HepG2 (cell line): ENCODE results near the gene WWC1. TPM values are rescaled to one million over a fixed set of nuclear protein-coding genes. Genes with fewer than 3 reads are reported as not detected.

Experiments
- ATAC-seq: fragments of 200-7000 bp; cut with Tn5 transposase; 3 replicates; pipeline ENCODE4 v1.9.1; 2020; ENCODE audit warnings: mild to moderate bottlenecking, moderate library complexity
- BruUV-seq: library from RNA; stranded (reverse); fragments of 400-500 nt; replicated peaks from 2 replicates; lab custom pipeline; 2021; lab: Mats Ljungman, UMichigan
- CTCF ChIA-PET: fragments of 300-600 bp; formaldehyde crosslinking; extraction: SDS; loops from one replicate; lab custom pipeline; 2021; ENCODE audit warnings: low total read pairs, inconsistent platforms, low intra/inter-chr PET ratio; lab: Yijun Ruan, JAX
- POLR2A ChIA-PET: fragments of 350-600 bp; sonication (Branson Sonifier 250); formaldehyde crosslinking; loops from one replicate; lab custom pipeline; 2020; ENCODE audit warnings: antibody characterized with exemption, inconsistent platforms; lab: Yijun Ruan, JAX
- DNase-seq: peaks from one replicate; pipeline ENCODE4 v3.0.0-alpha.2; 2015; ENCODE audit warnings: low spot score
- FAIRE-seq: peaks from 3 replicates; lab custom pipeline; 2011; peaks lifted over from hg19 to GRCh38; lab: Jason Lieb, UNC
- H2AFZ ChIP-seq: one replicate; pipeline ENCODE4 v1.6.1; 2011; ENCODE audit warnings: low read length, inconsistent platforms
- H3K27ac ChIP-seq: fragments of 300-600 bp; 3 replicates; pipeline ENCODE4 v1.8.0; 2011; ENCODE audit warnings: mixed run types, mild to moderate bottlenecking, mixed read lengths, low read length, inconsistent platforms; ENCODE audit not compliant: insufficient read depth; ENCODE audit errors: extremely low read length
- H3K27me3 ChIP-seq, 2 experiments: fragments of 200-600 bp in 1 of 2; 2 replicates in 1 of 2; 3 replicates in 1 of 2; pipeline versions ENCODE4 v1.6.0 to v1.8.0; 2011; ENCODE audit warnings: low read length in 2 of 2, mild to moderate bottlenecking in 2 of 2, moderate library complexity in 2 of 2, inconsistent platforms in 1 of 2; ENCODE audit not compliant: insufficient read depth in 2 of 2, control insufficient read depth in 1 of 2
- H3K36me3 ChIP-seq, 2 experiments: fragments of 200-600 bp in 1 of 2; replicated peaks in 1 of 2; 2 replicates in 1 of 2; 3 replicates in 1 of 2; pipeline versions ENCODE4 v1.5.1 to v1.8.0; 2011; ENCODE audit warnings: low read length in 2 of 2, inconsistent platforms in 1 of 2; ENCODE audit not compliant: insufficient read depth in 2 of 2, control insufficient read depth in 1 of 2
- H3K4me1 ChIP-seq: 2 replicates; pipeline ENCODE4 v1.5.1; 2012; ENCODE audit warnings: low read length, inconsistent platforms; ENCODE audit not compliant: insufficient read depth
- H3K4me2 ChIP-seq: 2 replicates; pipeline ENCODE4 v1.6.0; 2011; ENCODE audit warnings: low read depth, low read length, inconsistent platforms
- H3K4me3 ChIP-seq, 3 experiments: fragments of 200-600 bp in 1 of 3; sonication (generic), shearing (Covaris generic) in 1 of 3; replicated peaks in 1 of 3; 2 replicates each; pipeline ENCODE4 v1.5.1; 2011 to 2016; ENCODE audit warnings: low read length in 3 of 3, inconsistent platforms in 2 of 3, low read depth in 2 of 3, mild to moderate bottlenecking in 2 of 3, control low read depth in 1 of 3, mixed read lengths in 1 of 3; ENCODE audit not compliant: insufficient read depth in 1 of 3
- H3K79me2 ChIP-seq: one replicate; pipeline ENCODE4 v1.6.1; 2011; ENCODE audit warnings: low read length, inconsistent platforms; ENCODE audit not compliant: insufficient read depth
- H3K9ac ChIP-seq: 2 replicates; pipeline ENCODE4 v1.6.0; 2011; ENCODE audit warnings: mild to moderate bottlenecking, low read depth, low read length, inconsistent platforms; ENCODE audit not compliant: insufficient read depth
- H3K9me3 ChIP-seq: 2 replicates; pipeline ENCODE4 v1.5.1; 2012; ENCODE audit warnings: mild to moderate bottlenecking, low read length
- H4K20me1 ChIP-seq: 2 replicates; pipeline ENCODE4 v1.6.0; 2011; ENCODE audit warnings: inconsistent platforms, mild to moderate bottlenecking, low read length, moderate library complexity; ENCODE audit not compliant: insufficient read depth
- GTF3A ChIP-seq: sonication (generic); formaldehyde crosslinking; conservative IDR thresholded peaks from 2 replicates; pipeline ENCODE4 v1.4.0; 2020; ENCODE audit warnings: mild to moderate bottlenecking, missing genetic modification reagents
- HOXA7 ChIP-seq: sonication (generic); formaldehyde crosslinking; IDR thresholded peaks from 2 replicates; pipeline ENCODE4 v1.8.1; 2022; ENCODE audit warnings: mild to moderate bottlenecking, missing genetic modification reagents, moderate library complexity
- RARG ChIP-seq: sonication (generic); formaldehyde crosslinking; IDR thresholded peaks from 2 replicates; pipeline ENCODE4 v1.4.0; 2020; ENCODE audit warnings: low read depth, mild to moderate bottlenecking, missing genetic modification reagents
- RBM22 ChIP-seq: fragments of 200-400 bp; formaldehyde crosslinking; optimal IDR thresholded peaks from 2 replicates; pipeline ENCODE3; 2017; ENCODE audit warnings: mild to moderate bottlenecking, low read length, moderate library complexity
- RXRA ChIP-seq: sonication (generic); formaldehyde crosslinking; IDR thresholded peaks from 2 replicates; pipeline ENCODE4 v1.5.1; 2020; ENCODE audit warnings: missing genetic modification reagents
- TARDBP ChIP-seq: sonication (generic); formaldehyde crosslinking; IDR thresholded peaks from 2 replicates; pipeline ENCODE4 v1.8.0; 2022; ENCODE audit warnings: mild to moderate bottlenecking, missing genetic modification reagents
- THRA ChIP-seq: sonication (generic); formaldehyde crosslinking; IDR thresholded peaks from 2 replicates; pipeline ENCODE4 v1.4.0; 2020; ENCODE audit warnings: missing genetic modification reagents, borderline replicate concordance
- ZNF605 ChIP-seq: sonication (generic); formaldehyde crosslinking; IDR thresholded peaks from 2 replicates; pipeline ENCODE4 v1.8.0; 2022; ENCODE audit warnings: mild to moderate bottlenecking, missing genetic modification reagents
- ZNF772 ChIP-seq: sonication (generic); formaldehyde crosslinking; IDR thresholded peaks from 2 replicates; pipeline ENCODE4 v1.5.0; 2020; ENCODE audit warnings: mild to moderate bottlenecking, missing genetic modification reagents
- ZNF773 ChIP-seq: sonication (generic); formaldehyde crosslinking; IDR thresholded peaks from 2 replicates; pipeline ENCODE4 v1.4.0; 2020; ENCODE audit warnings: missing genetic modification reagents, borderline replicate concordance
- WGBS: methylation state at CpG from one replicate; pipeline ENCODE4 v1.1.6; 2017; ENCODE audit warnings: low lambda C conversion rate; 5-methylcytosine and 5-hydroxymethylcytosine counted together
- in situ Hi-C: cut with HindIII; loops from 2 replicates; pipeline ENCODE4 v1.10.0; 2017; ENCODE audit warnings: low pct_unique_long_range_greater_than_20kb; ENCODE audit not compliant: extremely low pct_ligation_motif_present
- intact Hi-C: fragments of 100-400 bp; cut with micrococcal nuclease; formaldehyde crosslinking; loops from one replicate; pipeline ENCODE4 v1.10.0; 2022; ENCODE audit not compliant: unreplicated experiment
- polyA plus RNA-seq, 8 experiments: library from polyadenylated mRNA; depleted of rRNA in 3 of 8; stranded (reverse) in 7 of 8; unstranded in 1 of 8; fragments of >200 nt; fragmentation: Illumina TruSeq in 4 of 8; extraction: Trizol in 4 of 8; gene quantifications; 2 replicates each; pipeline versions ENCODE4 v1.2.1 to v1.2.3, GENCODE V29; 2011 to 2016; ENCODE audit warnings: low read depth in 4 of 8, missing spikeins in 1 of 8, mixed read lengths in 1 of 8; ENCODE audit not compliant: insufficient read depth in 1 of 8
- total RNA-seq, 5 experiments: library from RNA; depleted of rRNA; stranded (reverse); fragments of >200 nt; fragmentation: Illumina TruSeq; extraction: Trizol; gene quantifications; 2 replicates each; pipeline ENCODE4 v1.2.3, GENCODE V29; 2016; ENCODE audit warnings: low read depth in 1 of 5

WWC1 gene
- total and polyA plus RNA-seq, 2 of the 13 experiments (the other 11 are each of a cell fraction or from before 2014, with no cell fraction given) = 8.3 to 17.9 TPM

- TF ChIP-seq RARG (CRISPR knock-in tag) (no peak), ZNF773 (no peak), GTF3A (CRISPR knock-in tag) (no peak), TARDBP (no peak)
Measured at GRCh38 chr5:168296682-168297081, 5.2 kb downstream of the WWC1 start (continued).

- no peak overlapping the region for H2AFZ ChIP-seq
- no TSS peak for BruUV-seq
- DNase-seq (no peak), FAIRE-seq (no peak), ATAC-seq (no peak)
- no peaks in the 10 kb centered on the region for H4K20me1 ChIP-seq
- 97% methylated on average over 7 of the region's 7 CpGs for WGBS
- no peak overlapping the region for H3K4me3 ChIP-seq
- no peaks in the 10 kb centered on the region for H3K9me3 ChIP-seq
- no peaks in the 10 kb centered on the region for H3K27me3 ChIP-seq
- peaks cover 20% of the 10 kb centered on the region for H3K79me2 ChIP-seq
- TF ChIP-seq ZNF772 (CRISPR knock-in tag) = no peak
- TF ChIP-seq THRA (CRISPR knock-in tag) = no peak
- TF ChIP-seq RBM22 = no peak
- TF ChIP-seq HOXA7 = no peak
- TF ChIP-seq ZNF605 (CRISPR knock-in tag) = no peak
- TF ChIP-seq RXRA (CRISPR knock-in tag) = no peak
- H3K9ac ChIP-seq = no peak overlapping the region
- CTCF ChIA-PET = no interaction called here
- peaks cover 54% of the 10 kb centered on the region for H3K4me1 ChIP-seq
- H3K4me2 ChIP-seq = no peak overlapping the region
- in situ Hi-C loops = no loop called here
- H3K36me3 ChIP-seq = peaks cover 0 to 2% of the 10 kb centered on the region in 2 experiments; a peak in 1 of 5 replicates
- POLR2A ChIA-PET = no interaction called here
- intact Hi-C loops = no loop called here
- H3K27ac ChIP-seq = no peak overlapping the region
Measured at GRCh38 chr5:168298949-168299348, 7.5 kb downstream of the WWC1 start.
